ENCODE results near the gene RFLNA.

Gene RFLNA

DNA sequence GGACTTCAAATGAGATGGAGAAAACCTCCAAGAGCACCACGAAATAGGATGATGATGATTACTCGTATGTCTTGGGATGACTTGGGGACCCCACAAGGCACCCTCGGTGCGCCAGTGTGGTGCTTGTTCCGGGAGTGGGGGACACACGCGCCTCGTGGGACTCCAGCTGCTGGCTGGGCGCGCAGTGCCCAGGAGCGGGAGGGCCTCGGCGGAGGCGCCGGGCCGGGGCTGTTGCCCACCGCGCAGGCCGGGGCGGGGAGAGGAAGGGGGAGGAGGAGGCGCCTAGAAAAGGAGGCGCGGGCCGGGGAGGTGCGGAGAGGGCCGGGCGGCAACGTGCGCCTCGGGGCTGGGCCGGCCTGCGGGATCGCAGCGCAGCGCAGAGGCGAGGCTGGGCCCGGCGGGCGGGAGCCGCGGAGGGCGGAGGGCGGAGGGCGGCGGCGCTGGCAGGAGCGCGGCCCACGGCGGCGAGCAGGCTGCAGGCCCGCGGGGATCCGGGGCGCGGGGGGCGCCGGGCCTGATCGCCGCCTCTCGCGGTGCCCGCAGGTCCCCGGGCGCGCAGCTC lies at the start of gene RFLNA:
Gene RFLNA, plus strand, starts transcription at position 314 of the 562 bp plus-strand sequence. CDS start 337 bp downstream, outside the sequence.
- no peak for DNase-seq

DNA sequence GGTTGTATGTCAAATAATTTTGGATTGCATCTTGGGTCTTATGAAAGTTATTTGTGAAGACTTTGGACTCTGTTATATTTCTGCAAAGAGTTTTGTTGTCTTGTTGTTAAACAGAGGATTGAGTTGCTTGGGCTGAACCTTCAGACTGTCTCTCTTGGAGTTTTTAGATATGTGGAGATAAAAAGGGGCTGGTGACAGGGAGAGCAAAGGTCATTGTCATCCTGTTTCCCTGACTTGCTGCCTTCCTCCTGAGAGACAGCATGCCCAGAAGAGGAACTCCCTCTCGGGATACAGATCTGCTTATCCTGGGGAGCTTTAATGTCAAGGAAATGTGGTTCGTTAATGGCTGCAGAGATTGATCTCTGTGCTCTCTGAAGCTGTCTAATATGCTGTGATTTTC lies 47.6 kb upstream of the RFLNA start:
- DNase-seq, result no peak

DNA sequence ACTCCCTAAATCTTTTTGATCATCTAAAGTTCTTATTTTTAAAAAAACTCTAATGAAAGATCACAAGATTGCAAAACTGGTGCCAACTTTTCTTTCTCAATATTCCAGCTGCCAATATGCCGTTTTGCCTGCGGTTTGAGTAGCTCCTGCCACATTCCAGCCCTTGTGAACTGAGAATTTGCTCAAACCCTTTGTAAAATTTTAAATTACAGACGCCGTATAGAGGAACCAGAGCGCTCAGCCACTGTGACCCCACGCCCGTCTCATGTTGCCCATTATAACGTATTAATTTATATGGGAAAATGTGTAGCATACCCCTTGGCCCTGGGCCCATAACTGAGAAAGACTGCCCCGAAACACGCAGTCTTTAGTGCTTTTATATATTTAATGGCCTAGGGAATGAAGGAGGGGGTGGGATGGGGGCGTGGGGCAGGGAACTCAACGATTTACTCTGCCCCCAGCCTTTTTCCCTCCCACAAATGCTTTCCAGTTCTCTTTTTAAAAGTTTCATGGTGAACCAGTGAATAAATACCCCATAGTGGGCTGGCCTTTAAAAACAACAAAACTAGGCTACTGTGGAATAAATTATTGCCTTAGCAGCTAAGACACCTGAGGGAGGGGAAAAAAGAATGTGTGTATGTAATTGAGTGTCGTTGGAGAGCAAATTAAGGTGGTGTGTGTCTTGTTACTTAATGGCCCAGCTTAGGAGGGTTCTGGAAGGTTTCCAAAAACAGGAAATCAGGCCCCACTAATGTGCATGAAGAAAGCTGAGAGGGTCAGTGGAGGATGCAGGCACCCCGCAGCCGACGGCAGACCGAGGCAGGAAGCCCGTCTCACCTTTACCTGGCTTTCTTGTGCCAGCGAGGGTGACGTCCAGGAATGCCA lies 45.7 kb upstream of the RFLNA start:
- no peak for DNase-seq

DNA sequence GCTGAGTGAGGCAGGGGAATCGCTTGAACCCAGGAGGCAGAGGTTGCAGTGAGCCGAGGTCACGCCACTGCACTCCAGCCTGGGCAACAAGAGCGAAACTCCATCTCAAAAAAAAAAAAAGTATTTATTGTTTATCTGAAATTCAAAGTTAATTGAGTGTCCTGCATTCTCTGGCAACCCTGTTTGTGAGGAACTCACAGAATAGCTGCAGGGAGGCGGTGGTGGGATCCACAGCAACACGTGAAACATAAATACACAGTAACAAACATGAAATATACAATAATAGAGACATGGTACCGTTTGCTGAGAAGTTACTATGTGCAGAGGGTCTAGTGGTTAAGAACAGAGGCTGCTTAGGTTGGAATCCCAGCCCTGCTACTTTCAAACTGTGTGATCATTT lies 43.7 kb upstream of the RFLNA start:
- no peak for DNase-seq

DNA sequence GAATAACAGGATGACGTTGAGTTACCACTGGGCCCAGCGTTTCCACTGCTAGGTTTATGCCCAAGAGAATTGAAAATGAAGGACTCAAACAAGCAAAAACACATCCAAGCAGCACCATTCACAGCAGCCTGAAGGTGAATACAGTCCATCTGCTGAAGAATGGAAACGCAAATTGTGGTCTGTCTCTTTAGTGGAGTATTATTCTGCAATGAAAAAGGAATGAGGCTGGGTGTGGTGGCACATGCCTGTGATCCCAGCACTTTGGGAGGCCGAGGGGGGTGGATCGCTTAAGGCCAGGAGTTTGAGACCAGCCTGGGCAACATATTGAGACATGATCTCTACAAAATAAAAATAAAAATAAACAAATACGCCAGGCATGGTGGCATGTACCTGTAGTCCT lies 41.9 kb upstream of the RFLNA start:
- DNase-seq, result no peak

DNA sequence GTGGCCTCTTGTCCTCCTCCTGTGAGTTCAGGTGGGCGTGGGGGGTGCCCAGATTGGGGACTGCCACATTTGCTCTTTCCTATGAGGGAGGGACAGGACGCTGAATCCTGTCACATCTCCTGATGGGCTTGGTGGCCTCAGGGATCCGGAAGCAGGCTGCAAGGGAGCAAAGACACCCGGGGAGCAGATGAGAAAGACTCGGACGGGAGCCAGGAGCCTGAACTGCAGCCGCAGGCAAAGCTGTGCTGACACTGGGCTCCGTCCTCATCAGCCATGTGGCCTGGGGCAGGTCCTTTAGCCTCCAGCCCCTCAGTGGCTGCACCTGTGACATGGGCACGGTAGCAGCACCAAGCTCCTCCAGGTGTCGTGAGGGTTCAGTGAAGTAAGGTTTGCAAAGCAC lies 40.8 kb upstream of the RFLNA start:
- no peak for DNase-seq

GRCh38 chr12:124259154-124260066 lies 35.5 kb upstream of the RFLNA start:
- DNase-seq, result no peak

GRCh38 chr12:124261885-124262284 lies 33.0 kb upstream of the RFLNA start:
- DNase-seq, result no peak

DNA sequence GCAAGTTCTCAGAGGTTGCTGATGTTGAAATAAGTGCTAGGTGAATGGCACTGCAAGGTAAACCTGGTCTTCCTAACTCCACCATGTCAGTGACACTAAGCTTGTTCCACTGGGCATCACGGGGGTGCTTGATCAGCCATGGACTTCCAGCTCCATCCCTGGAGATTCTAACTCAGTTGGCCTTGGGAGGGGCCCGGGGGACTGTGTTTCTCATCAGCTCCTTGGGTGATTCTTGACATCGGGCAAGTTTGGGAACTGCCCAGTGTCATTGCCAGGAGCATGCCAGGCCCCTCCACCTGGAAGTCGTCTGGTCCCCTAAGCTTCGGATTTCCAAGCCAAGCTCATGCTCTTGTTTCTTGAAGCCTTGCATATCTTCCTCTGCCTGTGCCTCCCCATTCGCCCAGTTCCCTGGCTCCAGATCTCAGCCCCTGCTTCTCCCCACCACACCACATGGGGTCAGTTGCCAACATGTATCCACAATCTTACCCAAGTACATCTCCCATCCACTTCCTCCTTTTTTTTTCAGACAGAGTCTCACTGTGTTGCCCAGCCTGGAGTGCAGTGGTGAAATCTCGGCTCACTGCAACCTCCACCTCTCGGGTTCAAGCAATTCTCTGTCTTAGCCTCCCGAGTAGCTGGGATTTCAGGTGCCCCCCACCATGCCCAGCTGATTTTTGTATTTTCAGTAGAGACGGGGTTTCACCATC lies 30.7 kb upstream of the RFLNA start:
- DNase-seq, result no peak

GRCh38 chr12:124264879-124265278 lies 30.0 kb upstream of the RFLNA start:
- no peak for DNase-seq

DNA sequence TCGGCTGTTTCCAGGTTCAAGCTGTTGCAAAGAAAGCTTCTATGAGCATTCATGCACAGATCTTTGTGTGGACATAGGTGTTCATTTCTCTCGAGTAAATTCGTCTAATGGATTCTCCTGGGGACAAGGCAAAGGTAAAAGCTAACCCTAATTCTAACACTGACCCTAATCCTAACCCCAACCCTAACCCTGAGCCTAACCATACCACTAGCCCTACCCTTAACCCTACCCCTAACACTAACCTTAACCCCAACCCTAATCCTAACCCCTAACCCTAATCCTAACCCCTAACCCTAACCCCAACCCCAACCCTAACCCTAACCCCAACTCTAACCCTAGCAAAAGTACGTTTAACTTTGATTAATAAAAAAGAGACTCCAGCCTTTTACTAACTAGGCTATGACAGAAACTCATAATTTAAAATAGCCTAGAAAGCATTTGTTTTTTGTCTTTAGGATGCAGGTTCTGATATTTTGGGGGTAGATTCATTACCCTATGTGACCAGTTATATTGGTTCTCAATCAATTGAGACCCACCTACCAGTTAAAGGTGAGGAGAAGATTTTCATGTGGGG lies 27.6 kb upstream of the RFLNA start:
- no peak for DNase-seq

DNA sequence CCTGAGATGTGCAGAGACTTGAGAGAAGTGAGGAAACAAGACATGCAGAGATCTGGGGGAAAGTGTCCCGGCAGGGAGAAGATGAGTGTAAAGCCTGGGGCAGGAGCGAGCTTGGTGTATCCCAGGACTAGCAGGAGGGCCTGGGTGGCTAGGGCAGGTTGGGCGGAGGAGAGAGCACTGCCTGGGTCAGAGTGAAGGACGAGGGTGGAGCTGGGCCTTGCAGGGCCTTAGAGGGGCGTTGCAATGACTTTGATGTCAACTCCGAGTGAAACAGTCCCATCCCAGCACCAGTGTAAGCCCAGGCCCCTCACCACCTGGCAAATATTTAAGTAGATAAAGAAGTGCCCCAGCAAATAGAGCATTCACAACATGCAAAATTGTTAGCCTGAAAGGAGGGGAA lies 24.2 kb upstream of the RFLNA start:
- DNase-seq, result no peak

- DNase-seq, result no peak
Measured at GRCh38 chr12:124273630-124274029, 21.3 kb upstream of the RFLNA start.

DNA sequence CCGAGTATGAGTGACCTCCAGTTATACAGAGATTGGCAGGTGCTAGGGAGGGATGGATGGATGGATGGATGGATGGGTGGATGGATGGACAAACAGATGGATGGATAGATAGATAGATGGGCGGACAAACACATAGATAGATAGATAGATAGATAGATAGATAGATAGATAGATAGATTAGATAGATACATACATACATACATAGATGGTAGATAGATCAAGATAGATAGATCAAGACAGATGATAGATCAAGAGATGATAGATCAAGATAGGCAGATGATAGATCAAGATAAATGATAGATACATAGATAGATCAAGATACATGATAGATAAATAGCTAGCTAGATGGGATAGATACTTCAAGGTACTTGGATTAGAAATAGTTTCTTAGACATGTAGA lies 18.6 kb upstream of the RFLNA start:
- no peak for DNase-seq

GRCh38 chr12:124277394-124278241 lies 17.3 kb upstream of the RFLNA start:
- no peak for DNase-seq

DNA sequence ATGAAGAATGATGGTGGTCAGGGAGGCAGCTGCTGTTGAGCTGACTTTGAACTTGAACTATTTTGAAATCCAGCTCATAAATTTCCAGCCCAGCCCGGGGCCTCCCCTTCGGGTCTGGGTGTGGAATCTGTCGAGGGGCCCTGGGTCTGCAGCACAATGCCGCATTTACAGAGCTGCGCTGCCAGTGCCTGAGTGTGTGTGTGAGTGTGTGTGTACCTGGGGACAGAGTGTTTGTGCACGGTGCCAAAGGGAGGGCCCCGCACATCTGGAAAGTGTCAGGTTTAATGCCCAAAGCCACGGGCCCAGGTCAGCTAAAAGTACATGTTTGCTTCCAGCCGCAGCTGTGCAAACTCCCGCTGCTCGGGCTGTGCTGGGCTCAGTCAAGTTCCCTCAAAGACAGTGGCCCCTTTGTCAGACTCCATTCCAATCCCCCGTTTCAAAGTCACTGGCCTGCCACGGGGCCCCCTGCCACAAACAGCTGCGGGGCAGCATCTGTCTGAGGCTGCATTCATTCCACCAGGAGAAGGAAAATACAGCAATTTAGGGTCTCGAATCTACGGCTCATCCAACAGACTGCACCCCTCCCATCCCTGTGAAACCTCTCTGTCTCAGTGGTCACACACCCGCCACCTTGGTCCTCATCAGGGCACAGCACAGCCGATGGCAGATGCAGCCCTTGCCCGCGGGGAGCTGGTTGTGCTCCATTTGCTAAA lies 16.3 kb upstream of the RFLNA start:
- DNase-seq, result no peak

DNA sequence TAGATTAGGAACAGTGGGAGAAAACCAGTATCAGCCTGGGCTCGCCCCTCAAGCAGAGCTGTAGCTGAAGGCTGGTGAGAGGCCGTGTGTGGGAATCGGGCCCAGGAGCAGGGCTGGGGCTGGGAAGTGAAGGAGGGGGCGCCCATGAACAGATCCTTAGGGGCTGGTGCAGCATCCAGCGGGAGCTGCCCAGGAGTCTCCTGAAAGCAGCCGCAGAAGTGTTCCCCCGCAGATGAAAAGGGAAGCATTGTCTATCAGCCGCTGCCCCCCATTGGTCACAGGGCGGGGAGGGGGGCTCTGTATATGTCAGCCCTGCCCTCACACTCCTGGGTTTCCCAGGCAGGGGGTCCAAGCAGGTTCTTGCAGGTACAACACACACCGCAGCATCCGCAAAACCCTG lies 15.6 kb upstream of the RFLNA start:
- no peak for DNase-seq

DNA sequence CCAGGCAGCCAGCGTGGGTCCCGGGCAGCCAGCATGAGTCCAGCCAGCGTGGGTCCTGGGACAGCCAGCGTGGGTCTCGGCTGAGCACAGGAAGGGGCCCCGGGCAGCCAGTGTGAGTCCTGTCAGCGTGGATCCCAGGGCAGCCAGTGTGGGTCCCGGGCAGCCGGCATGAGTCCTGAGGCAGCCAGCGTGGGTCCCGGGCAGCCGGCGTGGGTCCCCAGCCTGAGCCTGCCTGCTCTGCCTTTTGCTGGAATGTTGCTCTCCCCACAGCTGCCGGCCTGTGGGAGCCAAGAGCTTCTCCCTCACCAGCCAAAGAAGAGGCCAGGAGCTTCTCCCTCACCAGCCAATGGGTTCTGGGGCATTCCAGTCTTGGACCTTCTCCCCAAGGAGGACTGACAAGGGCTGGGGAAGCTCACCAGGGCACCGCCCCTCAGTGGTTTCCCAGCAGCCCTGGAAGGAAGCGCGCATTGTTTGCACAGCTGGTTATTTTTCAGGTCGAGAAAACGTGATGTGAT lies 15.0 kb upstream of the RFLNA start:
- no peak for DNase-seq

GRCh38 chr12:124281309-124281708 lies 13.6 kb upstream of the RFLNA start:
- DNase-seq, result no peak

DNA sequence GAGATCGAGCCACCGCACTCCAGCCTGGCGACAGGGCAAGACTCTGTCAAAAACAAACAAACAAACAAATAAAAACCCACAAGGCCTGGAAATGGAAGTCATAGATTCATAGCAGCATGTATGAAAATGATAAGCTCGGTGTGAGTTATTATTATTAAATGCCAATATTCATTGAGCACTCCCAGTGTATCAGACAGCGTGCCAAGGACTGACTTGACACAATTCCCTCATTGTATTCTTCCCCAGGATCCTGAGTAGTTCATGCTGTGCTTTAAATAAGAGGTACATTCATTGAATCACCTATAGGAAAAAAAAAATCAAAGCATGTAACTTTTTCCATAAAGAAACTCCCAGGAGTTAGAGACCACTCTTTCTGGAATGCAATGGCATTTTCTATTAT lies 12.6 kb upstream of the RFLNA start:
- no peak for DNase-seq

DNA sequence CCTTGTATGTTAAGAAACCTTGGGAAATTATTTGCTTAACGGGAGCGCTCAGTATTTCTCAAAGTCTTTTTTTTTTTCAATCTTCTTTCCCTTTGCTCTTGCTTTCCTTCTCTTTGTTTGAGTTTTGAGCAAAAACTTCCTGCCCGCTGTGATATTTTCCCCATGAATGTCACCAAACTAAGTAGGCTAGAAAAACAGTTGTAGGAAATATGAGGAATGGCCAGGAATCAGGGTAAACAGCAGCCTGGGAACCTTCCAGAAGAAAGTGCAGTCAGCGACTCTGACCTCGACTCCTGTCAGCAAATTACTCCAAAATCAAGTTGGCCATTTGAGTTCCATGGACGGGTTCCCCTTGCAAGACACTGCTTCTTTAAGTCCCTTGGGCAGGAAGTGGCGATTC lies 11.6 kb upstream of the RFLNA start:
- no peak for DNase-seq

All from CD4-positive, alpha-beta T cell treated with Interferon alpha-2 for 1 hour (primary cell).